B cell (primary cell): ENCODE measurements around the gene ZNF423. TPM values are rescaled to one million over a fixed set of nuclear protein-coding genes. Genes with fewer than 3 reads are reported as not detected.

Experiments used
- ATAC-seq: fragments of 200-7000 bp; cut with Tn5 transposase; one replicate; pipeline ENCODE4 v1.10.0; 2021; ENCODE audit warnings: low read depth, mild to moderate bottlenecking, moderate number of reproducible peaks, moderate library complexity
- CTCF ChIA-PET: fragments of 350-600 bp; sonication (Branson Sonifier 250); formaldehyde crosslinking; loops from one replicate; lab custom pipeline; 2021; ENCODE audit warnings: antibody characterized with exemption, inconsistent platforms; lab: Charles Lee
- POLR2A ChIA-PET: fragments of 350-600 bp; sonication (Branson Sonifier 250); formaldehyde crosslinking; loops from one replicate; lab custom pipeline; 2021; ENCODE audit warnings: antibody characterized with exemption; lab: Charles Lee
- DNase-seq: peaks from one replicate; pipeline ENCODE4 v3.0.0; 2013
- H2AFZ ChIP-seq: 2 replicates; pipeline ENCODE4 v1.6.1; 2012; ENCODE audit warnings: mild to moderate bottlenecking, low read depth, low read length; ENCODE audit not compliant: insufficient read depth, poor library complexity, severe bottlenecking
- H3K27ac ChIP-seq, 2 donors: 1 replicate in 1 of 2; 2 replicates in 1 of 2; pipeline ENCODE4 v1.5.1; 2012 to 2013; ENCODE audit warnings: low read length in 2 of 2, mild to moderate bottlenecking in 2 of 2, moderate library complexity in 1 of 2
- H3K27me3 ChIP-seq, 4 experiments: fragments of 200-600 bp in 1 of 4; sonication (generic) in 1 of 4; replicated peaks in 1 of 4; 1 replicate in 2 of 4; 2 replicates in 2 of 4; pipeline versions ENCODE4 v1.6.1 to v1.7.0; 2013 to 2016; ENCODE audit warnings: low read length in 3 of 4, mild to moderate bottlenecking in 2 of 4, mixed read lengths in 1 of 4, moderate library complexity in 1 of 4; ENCODE audit not compliant: insufficient read depth in 4 of 4, control insufficient read depth in 3 of 4; ENCODE audit errors: control extremely low read depth in 1 of 4
- H3K36me3 ChIP-seq, 2 experiments: replicated peaks in 1 of 2; 1 replicate in 1 of 2; 2 replicates in 1 of 2; pipeline versions ENCODE4 v1.6.1 to v1.7.1; 2013; ENCODE audit warnings: low read length in 1 of 2; ENCODE audit not compliant: insufficient read depth in 2 of 2, control insufficient read depth in 1 of 2; ENCODE audit errors: control extremely low read depth in 1 of 2, extremely low read depth in 1 of 2
- H3K4me1 ChIP-seq, 2 donors: fragments of 200-600 bp in 1 of 2; sonication (generic) in 1 of 2; 1 replicate in 1 of 2; 2 replicates in 1 of 2; pipeline versions ENCODE4 v1.5.1 to v1.6.1; 2013 to 2017; ENCODE audit warnings: low read length in 2 of 2; ENCODE audit not compliant: control insufficient read depth in 2 of 2, insufficient read depth in 2 of 2
- H3K4me2 ChIP-seq: replicated peaks from 2 replicates; pipeline ENCODE3; 2012; ENCODE audit warnings: mild to moderate bottlenecking, low read depth, low read length; ENCODE audit not compliant: poor library complexity, severe bottlenecking
- H3K4me3 ChIP-seq, 5 experiments: fragments of 200-600 bp in 1 of 5; sonication (generic) in 1 of 5; 1 replicate in 3 of 5; 2 replicates in 2 of 5; pipeline versions ENCODE4 v1.5.1 to v1.7.0; 2011 to 2016; ENCODE audit warnings: low read length in 4 of 5, mild to moderate bottlenecking in 4 of 5, low read depth in 2 of 5, control low read depth in 1 of 5, moderate library complexity in 1 of 5; ENCODE audit not compliant: insufficient read depth in 1 of 5; ENCODE audit errors: control extremely low read depth in 1 of 5, extremely low read depth in 1 of 5
- H3K79me2 ChIP-seq: fragments of 200-600 bp; sonication (generic); one replicate; pipeline ENCODE4 v1.6.0; 2016; ENCODE audit warnings: low read length; ENCODE audit not compliant: control insufficient read depth, insufficient read depth
- H3K9ac ChIP-seq: fragments of 200-600 bp; sonication (generic); 2 replicates; pipeline ENCODE4 v1.6.1; 2017; ENCODE audit warnings: mild to moderate bottlenecking, low read length, moderate library complexity
- H3K9me3 ChIP-seq, 3 donors: one replicate each; pipeline versions ENCODE4 v1.6.1 to v1.7.1; 2013; ENCODE audit warnings: low read length in 2 of 3; ENCODE audit not compliant: control insufficient read depth in 2 of 3, insufficient read depth in 1 of 3; ENCODE audit errors: control extremely low read depth in 1 of 3
- H4K20me1 ChIP-seq: 2 replicates; pipeline ENCODE4 v1.6.0; 2012; ENCODE audit warnings: mild to moderate bottlenecking, low read length; ENCODE audit not compliant: insufficient read depth, control insufficient read depth, poor library complexity, severe bottlenecking
- H3K27ac Mint-ChIP-seq: one replicate; pipeline ENCODE4 v1.8.0; 2021; ENCODE audit warnings: mixed read lengths
- H3K27me3 Mint-ChIP-seq: one replicate; pipeline ENCODE4 v1.8.0; 2021; ENCODE audit warnings: mixed read lengths
- H3K4me1 Mint-ChIP-seq: one replicate; pipeline ENCODE4 v1.8.0; 2021; ENCODE audit warnings: mixed read lengths
- H3K4me3 Mint-ChIP-seq: one replicate; pipeline ENCODE4 v1.8.0; 2021; ENCODE audit warnings: mixed read lengths
- H3K9me3 Mint-ChIP-seq: one replicate; pipeline ENCODE4 v1.8.0; 2022; ENCODE audit warnings: mixed read lengths; ENCODE audit not compliant: insufficient read depth
- EZH2 ChIP-seq: IDR thresholded peaks from 2 replicates; pipeline ENCODE4 v1.6.1; 2012; ENCODE audit warnings: borderline replicate concordance, low read depth, mild to moderate bottlenecking, moderate library complexity, low read length; ENCODE audit not compliant: insufficient read depth, poor library complexity, severe bottlenecking
- WGBS: methylation state at CpG from one replicate; pipeline ENCODE4 v1.1.5; 2013; ENCODE audit warnings: missing lambda C conversion rate; ENCODE audit not compliant: insufficient coverage; 5-methylcytosine and 5-hydroxymethylcytosine counted together
- intact Hi-C: fragments of 100-400 bp; cut with micrococcal nuclease; formaldehyde crosslinking; loops from one replicate; pipeline ENCODE4 v1.10.0; 2022
- polyA plus RNA-seq: library from polyadenylated mRNA; depleted of rRNA; stranded (reverse); fragments of >200 nt; gene quantifications from 2 replicates; pipeline ENCODE4 v1.2.3, GENCODE V29; 2012
- total RNA-seq, 2 donors: library from RNA; stranded (reverse); fragments of 120-200 nt in 1 of 2; gene quantifications; 1 replicate in 1 of 2; 2 replicates in 1 of 2; pipeline versions ENCODE4 v1.2.3 to v1.2.4, GENCODE V29; 2013 to 2022
- TF ChIP-seq, protein P1 (sequence below): fragments of 200-600 bp; IDR thresholded peaks from one replicate; pipeline ENCODE4 v1.8.0; 2022; ENCODE audit warnings: antibody characterized with exemption, mild to moderate bottlenecking

Gene ZNF423
- total and polyA plus RNA-seq, 2 donors (not counting 1 experiment from before 2014, with no cell fraction given), result not detected

GRCh38 chr16:49575346-49576172, 280.4 kb downstream of the ZNF423 start:
- Mint-ChIP-seq H3K9me3 (peaks cover 7% of the 10 kb centered on the region), H3K4me1 (peaks cover 19% of the 10 kb centered on the region), H3K27me3 (no peaks in the 10 kb centered on the region), H3K27ac (peak overlapping the region; percentile 84), H3K4me3 (peak overlapping the region; percentile 59)
- TF ChIP-seq, protein P1, sequence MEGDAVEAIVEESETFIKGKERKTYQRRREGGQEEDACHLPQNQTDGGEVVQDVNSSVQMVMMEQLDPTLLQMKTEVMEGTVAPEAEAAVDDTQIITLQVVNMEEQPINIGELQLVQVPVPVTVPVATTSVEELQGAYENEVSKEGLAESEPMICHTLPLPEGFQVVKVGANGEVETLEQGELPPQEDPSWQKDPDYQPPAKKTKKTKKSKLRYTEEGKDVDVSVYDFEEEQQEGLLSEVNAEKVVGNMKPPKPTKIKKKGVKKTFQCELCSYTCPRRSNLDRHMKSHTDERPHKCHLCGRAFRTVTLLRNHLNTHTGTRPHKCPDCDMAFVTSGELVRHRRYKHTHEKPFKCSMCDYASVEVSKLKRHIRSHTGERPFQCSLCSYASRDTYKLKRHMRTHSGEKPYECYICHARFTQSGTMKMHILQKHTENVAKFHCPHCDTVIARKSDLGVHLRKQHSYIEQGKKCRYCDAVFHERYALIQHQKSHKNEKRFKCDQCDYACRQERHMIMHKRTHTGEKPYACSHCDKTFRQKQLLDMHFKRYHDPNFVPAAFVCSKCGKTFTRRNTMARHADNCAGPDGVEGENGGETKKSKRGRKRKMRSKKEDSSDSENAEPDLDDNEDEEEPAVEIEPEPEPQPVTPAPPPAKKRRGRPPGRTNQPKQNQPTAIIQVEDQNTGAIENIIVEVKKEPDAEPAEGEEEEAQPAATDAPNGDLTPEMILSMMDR, result no peak
- no peak for TF ChIP-seq EZH2
- WGBS, result 40% methylated on average over 11 of the region's 14 CpGs
- Histone ChIP-seq H3K4me2 (peak overlapping the region; percentile 45), H3K27me3 (no peaks in the 10 kb centered on the region), H2AFZ (peak overlapping the region; percentile 64), H3K36me3 (no peaks in the 10 kb centered on the region), H4K20me1 (no peaks in the 10 kb centered on the region), H3K9me3 (no peaks in the 10 kb centered on the region), H3K4me1 (peaks cover 17 to 20% of the 10 kb centered on the region in 2 donors), H3K4me3 (no peak overlapping the region), H3K79me2 (no peaks in the 10 kb centered on the region), H3K27ac (peak overlapping the region; percentile 29 to 38), H3K9ac (no peak overlapping the region)
- ChIA-PET POLR2A (no interaction called here), CTCF (interaction anchor here (1.7 kb wide), 1 partner anchor 17 kb away, joined by 5 read pairs; no protein-coding TSS in a partner anchor)
- peak; percentile 70 for DNase-seq
- peak; percentile 98 for ATAC-seq
- intact Hi-C loops, result no loop called here

- Histone ChIP-seq H3K36me3 (no peaks in the 10 kb centered on the region), H3K4me1 (peaks cover 17 to 20% of the 10 kb centered on the region in 2 donors), H3K79me2 (no peaks in the 10 kb centered on the region), H3K4me3 (no peak overlapping the region), H4K20me1 (no peaks in the 10 kb centered on the region), H2AFZ (peak overlapping the region; percentile 64), H3K27me3 (no peaks in the 10 kb centered on the region), H3K9me3 (no peaks in the 10 kb centered on the region), H3K9ac (no peak overlapping the region), H3K4me2 (peak overlapping the region; percentile 45), H3K27ac (peak overlapping the region; percentile 29 to 38)
- Mint-ChIP-seq H3K9me3 (peaks cover 7% of the 10 kb centered on the region), H3K4me3 (no peak overlapping the region), H3K27ac (peak overlapping the region; percentile 84), H3K27me3 (no peaks in the 10 kb centered on the region), H3K4me1 (peaks cover 19% of the 10 kb centered on the region)
- 94% methylated on average over 11 of the region's 12 CpGs for WGBS
- intact Hi-C loops, result no loop called here
- ChIA-PET CTCF (interaction anchor here (0.6 to 1.7 kb wide), 2 partner anchors 18 to 167 kb away, joined by 4 to 5 read pairs; no protein-coding TSS in a partner anchor), POLR2A (no interaction called here)
- TF ChIP-seq, protein P1, result no peak
- TF ChIP-seq EZH2, result no peak
- no peak for ATAC-seq
- DNase-seq, result no peak
These were observed 281.1 kb downstream of the ZNF423 start for GRCh38 chr16:49574826-49575225.
